ENCODE results near the gene RRAS.
A peak's percentile ranks its signal among the peaks of the same experiment; 100 is the strongest.

Gene RRAS

GRCh38 chr19:49640113-49640898 lies at the start of gene RRAS:
TSS of gene RRAS (minus strand) at chr19:49640143. CDS start at chr19:49640098, 45 bp downstream.
- DNase-seq (ENCODE audit: insufficient read length, low spot score) (peak; percentile 91), FAIRE-seq (peak; percentile 99)

- DNase-seq (ENCODE audit: insufficient read length, low spot score) (no peak), FAIRE-seq (no peak)
Observed at GRCh38 chr19:49689133-49690078, 49.5 kb upstream of the RRAS start, which contains the start of gene ADM5. TSS of gene ADM5 (plus strand) at chr19:49689594. CDS start at chr19:49689838, 244 bp downstream.

GRCh38 chr19:49688531-49689132 lies 48.7 kb upstream of the RRAS start:
- DNase-seq (ENCODE audit: insufficient read length, low spot score) (no peak), FAIRE-seq (no peak)

GRCh38 chr19:49687566-49688316 lies 47.8 kb upstream of the RRAS start:
- no peak for FAIRE-seq
- no peak for DNase-seq (ENCODE audit: insufficient read length, low spot score)

- DNase-seq (ENCODE audit: insufficient read length, low spot score), result no peak
- FAIRE-seq, result no peak
Observed at GRCh38 chr19:49687150-49687549, 47.2 kb upstream of the RRAS start.

GRCh38 chr19:49686503-49687088 lies 46.7 kb upstream of the RRAS start:
- FAIRE-seq (no peak), DNase-seq (ENCODE audit: insufficient read length, low spot score) (no peak)

GRCh38 chr19:49685845-49686332 lies 45.9 kb upstream of the RRAS start:
- FAIRE-seq, result no peak
- no peak for DNase-seq (ENCODE audit: insufficient read length, low spot score)

GRCh38 chr19:49684983-49685553 lies 45.1 kb upstream of the RRAS start:
- no peak for FAIRE-seq

GRCh38 chr19:49684251-49684982 lies 44.5 kb upstream of the RRAS start:
- DNase-seq (ENCODE audit: insufficient read length, low spot score) (no peak), FAIRE-seq (no peak)

More at GRCh38 chr19:49684983-49685553, 45.1 kb upstream of the RRAS start:
- no peak for DNase-seq (ENCODE audit: insufficient read length, low spot score)

- no peak for FAIRE-seq
- no peak for DNase-seq (ENCODE audit: insufficient read length, low spot score)
Observed at GRCh38 chr19:49683814-49684250, 43.9 kb upstream of the RRAS start.

- FAIRE-seq, result no peak
- DNase-seq (ENCODE audit: insufficient read length, low spot score), result no peak
Observed at GRCh38 chr19:49682274-49682673, 42.3 kb upstream of the RRAS start.

GRCh38 chr19:49681830-49682229 lies 41.9 kb upstream of the RRAS start:
- FAIRE-seq (no peak), DNase-seq (ENCODE audit: insufficient read length, low spot score) (no peak)

- FAIRE-seq (peak; percentile 85), DNase-seq (ENCODE audit: insufficient read length, low spot score) (peak; percentile 94)
Observed at GRCh38 chr19:49680421-49681351, 40.7 kb upstream of the RRAS start.

- no peak for FAIRE-seq
- DNase-seq (ENCODE audit: insufficient read length, low spot score), result no peak
Observed at GRCh38 chr19:49679771-49680413, 39.9 kb upstream of the RRAS start.

- no peak for FAIRE-seq
- no peak for DNase-seq (ENCODE audit: insufficient read length, low spot score)
Observed at GRCh38 chr19:49678985-49679770, 39.2 kb upstream of the RRAS start.

GRCh38 chr19:49677901-49678674 lies 38.1 kb upstream of the RRAS start:
- FAIRE-seq (peak; percentile 86), DNase-seq (ENCODE audit: insufficient read length, low spot score) (no peak)
